Sigmoid colon (tissue), 3 donors: Measurements from ENCODE around the gene METTL22.

Source experiments
- POLR2A ChIP-seq, 2 donors: fragments of 450-650 bp; IDR thresholded peaks; one replicate each; pipeline ENCODE4 v1.6.1; 2016; ENCODE audit warnings: antibody characterized with exemption in 2 of 2, mild to moderate bottlenecking in 2 of 2, moderate library complexity in 2 of 2
- TF ChIP-seq, protein P1 (sequence below), 4 experiments: fragments of 450-650 bp in 3 of 4; fragments of 200-600 bp in 1 of 4; IDR thresholded peaks; one replicate each; pipeline ENCODE4 v1.5.1; 2016 to 2019; ENCODE audit warnings: antibody characterized with exemption in 4 of 4, mild to moderate bottlenecking in 3 of 4, moderate library complexity in 2 of 4

DNA sequence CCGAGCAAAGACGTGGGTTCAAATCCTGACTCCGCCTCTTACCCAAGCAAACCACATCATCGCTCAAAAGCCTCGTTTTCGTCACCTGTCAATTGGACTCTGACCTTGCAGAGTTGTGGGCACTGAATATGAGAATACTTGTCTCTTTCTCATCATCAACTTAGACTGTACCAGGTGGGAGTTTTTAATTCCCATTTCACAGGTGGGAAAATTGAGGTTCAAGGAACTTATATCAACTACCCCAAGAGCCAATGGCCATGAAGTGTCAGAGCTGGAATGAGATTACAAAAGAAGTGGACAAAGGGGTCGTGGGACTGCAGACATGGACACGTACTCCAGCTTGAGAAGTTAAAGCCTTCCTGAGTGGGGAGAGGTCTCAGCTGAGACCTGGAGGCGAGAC, 41.9 kb upstream of the METTL22 start:
- TF ChIP-seq, protein P1, sequence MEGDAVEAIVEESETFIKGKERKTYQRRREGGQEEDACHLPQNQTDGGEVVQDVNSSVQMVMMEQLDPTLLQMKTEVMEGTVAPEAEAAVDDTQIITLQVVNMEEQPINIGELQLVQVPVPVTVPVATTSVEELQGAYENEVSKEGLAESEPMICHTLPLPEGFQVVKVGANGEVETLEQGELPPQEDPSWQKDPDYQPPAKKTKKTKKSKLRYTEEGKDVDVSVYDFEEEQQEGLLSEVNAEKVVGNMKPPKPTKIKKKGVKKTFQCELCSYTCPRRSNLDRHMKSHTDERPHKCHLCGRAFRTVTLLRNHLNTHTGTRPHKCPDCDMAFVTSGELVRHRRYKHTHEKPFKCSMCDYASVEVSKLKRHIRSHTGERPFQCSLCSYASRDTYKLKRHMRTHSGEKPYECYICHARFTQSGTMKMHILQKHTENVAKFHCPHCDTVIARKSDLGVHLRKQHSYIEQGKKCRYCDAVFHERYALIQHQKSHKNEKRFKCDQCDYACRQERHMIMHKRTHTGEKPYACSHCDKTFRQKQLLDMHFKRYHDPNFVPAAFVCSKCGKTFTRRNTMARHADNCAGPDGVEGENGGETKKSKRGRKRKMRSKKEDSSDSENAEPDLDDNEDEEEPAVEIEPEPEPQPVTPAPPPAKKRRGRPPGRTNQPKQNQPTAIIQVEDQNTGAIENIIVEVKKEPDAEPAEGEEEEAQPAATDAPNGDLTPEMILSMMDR (IDR thresholded peaks at IDR 0.05), result no peak
- TF ChIP-seq POLR2A (IDR thresholded peaks at IDR 0.05), result no peak
